ENCODE measurements around the gene SERHL2.
"Not testable (repeated sequence)": the region's sequence is repeated elsewhere in the genome, so short reads cannot be mapped to it uniquely, and the experiment has no call there.

SERHL2 gene

GRCh38 chr22:42535082-42535731, 18.5 kb upstream of the SERHL2 start:
- not testable (repeated sequence) for DNase-seq

- no peak for DNase-seq
These were observed 17.6 kb upstream of the SERHL2 start for GRCh38 chr22:42536166-42536565.

GRCh38 chr22:42536634-42537033, 17.1 kb upstream of the SERHL2 start:
- not testable (repeated sequence) for DNase-seq

GRCh38 chr22:42537199-42537831, 16.4 kb upstream of the SERHL2 start:
- DNase-seq: peak in 1 of 51 donors; percentile 19

GRCh38 chr22:42539236-42539771, 14.5 kb upstream of the SERHL2 start:
- not testable (repeated sequence) for DNase-seq

- DNase-seq: no peak
These were observed 9.1 kb upstream of the SERHL2 start for GRCh38 chr22:42544686-42545085.

GRCh38 chr22:42547562-42547961, 6.2 kb upstream of the SERHL2 start:
- DNase-seq: no peak

GRCh38 chr22:42548126-42548525, 5.6 kb upstream of the SERHL2 start:
- DNase-seq: not testable (repeated sequence)

GRCh38 chr22:42548597-42549330, 5.0 kb upstream of the SERHL2 start:
- no peak for DNase-seq

GRCh38 chr22:42549331-42550060, 4.3 kb upstream of the SERHL2 start:
- no peak for DNase-seq

- not testable (repeated sequence) for DNase-seq
These were observed 1.5 kb upstream of the SERHL2 start for GRCh38 chr22:42552294-42552647.

- no peak for DNase-seq
These were observed 6.6 kb downstream of the SERHL2 start for GRCh38 chr22:42560381-42560780.

- DNase-seq: peak in 3 of 51 donors; percentile 5 to 12 (median 6)
These were observed 7.0 kb downstream of the SERHL2 start for GRCh38 chr22:42560781-42561180.

GRCh38 chr22:42561856-42562255, 8.1 kb downstream of the SERHL2 start:
- DNase-seq: no peak

GRCh38 chr22:42562279-42562678, 8.5 kb downstream of the SERHL2 start:
- no peak for DNase-seq

GRCh38 chr22:42562684-42563083, 8.9 kb downstream of the SERHL2 start:
- no peak for DNase-seq

- DNase-seq: not testable (repeated sequence)
These were observed 10.2 kb downstream of the SERHL2 start for GRCh38 chr22:42563943-42564342.

- no peak for DNase-seq
These were observed 10.9 kb downstream of the SERHL2 start for GRCh38 chr22:42564699-42565098.

GRCh38 chr22:42565956-42566355, 12.2 kb downstream of the SERHL2 start:
- no peak for DNase-seq

GRCh38 chr22:42567950-42568349, 14.2 kb downstream of the SERHL2 start:
- DNase-seq: not testable (repeated sequence)

GRCh38 chr22:42570580-42570979, 16.8 kb downstream of the SERHL2 start:
- not testable (repeated sequence) for DNase-seq

GRCh38 chr22:42571068-42571467, 17.3 kb downstream of the SERHL2 start:
- not testable (repeated sequence) for DNase-seq
